Osteocyte (in vitro differentiated cells): Measurements from ENCODE around the gene GARS1. TPM values are rescaled to one million over a fixed set of nuclear protein-coding genes. Genes with fewer than 3 reads are reported as not detected.

Source experiments
- DNase-seq: peaks from one replicate; pipeline ENCODE4 v3.0.0; 2021; ENCODE audit warnings: mixed read lengths; ENCODE audit not compliant: unreplicated experiment; ENCODE audit errors: extremely low spot score
- H3K27ac Mint-ChIP-seq: one replicate; pipeline ENCODE4 v1.8.0; 2021; ENCODE audit warnings: mild to moderate bottlenecking, mixed read lengths; ENCODE audit not compliant: unreplicated experiment
- H3K27me3 Mint-ChIP-seq: one replicate; pipeline ENCODE4 v1.8.0; 2021; ENCODE audit warnings: mixed read lengths; ENCODE audit not compliant: unreplicated experiment
- H3K36me3 Mint-ChIP-seq: one replicate; pipeline ENCODE4 v1.8.0; 2021; ENCODE audit warnings: mixed read lengths; ENCODE audit not compliant: unreplicated experiment
- H3K4me1 Mint-ChIP-seq: one replicate; pipeline ENCODE4 v1.8.0; 2021; ENCODE audit warnings: mixed read lengths; ENCODE audit not compliant: unreplicated experiment
- H3K4me3 Mint-ChIP-seq: one replicate; pipeline ENCODE4 v1.8.0; 2021; ENCODE audit warnings: mild to moderate bottlenecking, moderate library complexity, mixed read lengths; ENCODE audit not compliant: unreplicated experiment
- H3K9me3 Mint-ChIP-seq: one replicate; pipeline ENCODE4 v1.8.0; 2021; ENCODE audit warnings: mixed read lengths; ENCODE audit not compliant: unreplicated experiment
- CTCF ChIP-seq: fragments of 200-600 bp; sonication (generic); IDR thresholded peaks from 2 replicates; pipeline ENCODE4 v1.5.0; 2021; ENCODE audit warnings: antibody characterized with exemption, mild to moderate bottlenecking, moderate library complexity
- total RNA-seq: library from RNA; stranded (reverse); gene quantifications from 2 replicates; pipeline ENCODE4 v1.2.1, GENCODE V29; 2021

The GARS1 gene
- total RNA-seq, 1 donor from 2014 or later: 320 TPM

- Mint-ChIP-seq H3K9me3 (no peaks in the 10 kb centered on the region), H3K27me3 (peaks cover 72% of the 10 kb centered on the region), H3K4me3 (no peak overlapping the region), H3K27ac (no peak overlapping the region), H3K4me1 (peaks cover 10% of the 10 kb centered on the region), H3K36me3 (no peaks in the 10 kb centered on the region)
- no peak for DNase-seq
- TF ChIP-seq CTCF: no peak
Observed at GRCh38 chr7:30678805-30679204, 84.1 kb downstream of the GARS1 start.

DNA sequence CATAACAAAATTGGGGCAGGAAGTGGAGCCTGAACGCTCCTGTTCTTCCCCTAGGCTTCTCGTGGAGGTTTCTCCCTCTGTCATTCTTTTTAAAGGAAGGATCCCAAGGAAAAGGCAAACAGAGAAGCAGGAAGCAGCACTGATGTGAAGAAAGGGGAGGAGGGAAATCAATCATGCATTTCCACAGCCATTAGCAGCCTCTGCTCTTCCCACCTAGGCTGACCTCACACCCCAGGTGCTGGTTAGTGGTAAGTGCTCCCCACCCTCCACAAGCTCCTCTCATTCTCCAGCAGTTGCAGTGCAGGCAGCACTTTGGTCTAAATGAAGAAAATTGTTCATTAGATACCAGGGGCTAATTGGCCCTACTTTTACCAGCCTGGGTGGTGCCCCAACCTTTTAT, 85.0 kb downstream of the GARS1 start:
- Mint-ChIP-seq H3K4me1 (peaks cover 10% of the 10 kb centered on the region), H3K9me3 (no peaks in the 10 kb centered on the region), H3K27me3 (peaks cover 81% of the 10 kb centered on the region), H3K27ac (no peak overlapping the region), H3K4me3 (no peak overlapping the region), H3K36me3 (no peaks in the 10 kb centered on the region)
- TF ChIP-seq CTCF: no peak
- DNase-seq: no peak

GRCh38 chr7:30681331-30681797, 86.7 kb downstream of the GARS1 start:
- Mint-ChIP-seq H3K4me1 (peaks cover 10% of the 10 kb centered on the region), H3K27ac (no peak overlapping the region), H3K9me3 (no peaks in the 10 kb centered on the region), H3K27me3 (peaks cover 88% of the 10 kb centered on the region), H3K4me3 (peak overlapping the region; percentile 62), H3K36me3 (no peaks in the 10 kb centered on the region)
- DNase-seq: no peak
- TF ChIP-seq CTCF: no peak

- no peak for DNase-seq
- H3K36me3 Mint-ChIP-seq: no peaks in the 10 kb centered on the region
- H3K4me1 Mint-ChIP-seq: peaks cover 10% of the 10 kb centered on the region
- H3K4me3 Mint-ChIP-seq: peak overlapping the region; percentile 62
- H3K27ac Mint-ChIP-seq: no peak overlapping the region
- no peak for TF ChIP-seq CTCF
- H3K9me3 Mint-ChIP-seq: no peaks in the 10 kb centered on the region
- H3K27me3 Mint-ChIP-seq: peaks cover 84% of the 10 kb centered on the region
Observed at GRCh38 chr7:30681815-30682211, 87.1 kb downstream of the GARS1 start.

GRCh38 chr7:30682212-30683083, 87.8 kb downstream of the GARS1 start, which contains the start of gene CRHR2:
Gene CRHR2, minus strand, starts transcription at chr7:30682456. Its CDS starts 176 bp downstream, at chr7:30682280.
- Mint-ChIP-seq H3K27ac (no peak within 1 kb of the TSS), H3K36me3 (no peaks in the 10 kb centered on the region), H3K27me3 (peaks cover 84% of the 10 kb centered on the region), H3K4me1 (peaks cover 10% of the 10 kb centered on the region), H3K4me3 (peak within 1 kb of the TSS; percentile 62), H3K9me3 (no peaks in the 10 kb centered on the region)
- TF ChIP-seq CTCF: peak; percentile 44
- DNase-seq: no peak
